ENCODE results near the gene RPLP2. TPM values are rescaled to one million over a fixed set of nuclear protein-coding genes. Genes with fewer than 3 reads are reported as not detected.

RPLP2 gene
- total and polyA plus RNA-seq, 2 of the 4 experiments (the other 2 are of a cell fraction): 59.9 to 1,897 TPM

DNA sequence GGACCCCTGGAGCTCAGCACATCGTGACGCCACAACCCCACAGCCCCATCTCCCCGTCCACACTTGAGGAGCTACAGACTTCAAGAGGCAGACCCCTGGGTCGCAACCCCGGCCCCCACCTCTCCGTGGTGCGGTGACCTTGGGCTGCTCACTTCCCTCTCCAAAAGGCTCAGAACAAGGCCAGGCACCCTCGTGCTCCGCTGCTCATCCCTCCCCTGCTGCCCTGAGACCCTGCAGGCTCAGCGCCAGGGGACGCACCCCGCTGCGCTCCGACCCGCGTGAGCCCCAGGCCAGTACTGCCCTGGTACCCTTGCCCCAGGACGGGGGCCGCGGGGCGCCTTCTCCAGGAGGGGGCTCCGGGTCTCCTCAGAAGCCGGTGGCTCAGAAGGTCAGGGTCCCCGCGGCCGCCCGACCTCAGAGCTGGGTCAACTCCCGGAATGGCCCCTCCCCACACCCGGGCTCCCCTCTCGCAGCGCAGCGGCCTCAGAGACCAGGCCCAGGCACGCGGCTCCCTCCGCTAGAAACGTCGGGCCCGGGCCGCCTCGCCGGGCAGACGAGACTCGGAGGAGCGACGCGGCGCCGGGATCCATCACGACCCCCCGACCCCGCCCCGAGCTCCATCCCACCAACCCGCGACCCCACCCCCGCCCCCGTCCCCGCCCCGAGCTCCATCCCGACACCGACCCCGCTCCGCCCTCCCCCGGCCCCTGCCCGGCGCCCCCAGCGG lies 33.0 kb upstream of the RPLP2 start:
- Histone ChIP-seq H2BK15ac (ENCODE audit: low read depth, low read length) (no peak overlapping the region; the same call in 2 of the 3 replicates), H3K18ac (ENCODE audit: low read depth, low read length) (no peak overlapping the region; the same call in 1 of the 2 replicates), H4K91ac (ENCODE audit: insufficient read depth, low read depth, low read length) (peak overlapping the region; percentile 91), H4K5ac (ENCODE audit: low read depth, low read length) (peak overlapping the region; percentile 30; the same call in 1 of the 2 replicates), H3K79me1 (ENCODE audit: low read depth in 1 of 2, low read length in 2 of 2) (peaks cover 12 to 71% of the 10 kb centered on the region in 2 experiments), H4K20me1 (ENCODE audit: insufficient read depth, low read length) (peaks cover 51% of the 10 kb centered on the region), H3K4me3 (ENCODE audit: insufficient read depth, low read depth, low read length) (peak overlapping the region; percentile 99), H2AK9ac (replicated peaks; ENCODE audit: low read depth, low read length, poor library complexity) (peak overlapping the region; percentile 100), H3K23ac (ENCODE audit: low read depth, low read length) (peak overlapping the region; percentile 93), H3K9me3 (ENCODE audit: control insufficient read depth, insufficient read depth, low read length) (no peaks in the 10 kb centered on the region), H3K27me3 (ENCODE audit: control insufficient read depth, insufficient read depth, low read length) (no peaks in the 10 kb centered on the region), H3K14ac (replicated peaks; ENCODE audit: low read depth, low read length) (peak overlapping the region; percentile 77), H3K4me2 (ENCODE audit: low read depth, low read length) (peak overlapping the region; percentile 93), H2AFZ (replicated peaks; ENCODE audit: low read length, poor library complexity) (peak overlapping the region; percentile 90), H3K36me3 (ENCODE audit: control insufficient read depth, insufficient read depth, low read length) (peaks cover 31% of the 10 kb centered on the region), H4K8ac (ENCODE audit: low read depth in 2 of 2, low read length in 2 of 2) (peak overlapping the region; percentile 56 to 91; a peak in 3 of 4 replicates), H2BK120ac (ENCODE audit: low read depth, low read length) (no peak overlapping the region), H2BK20ac (ENCODE audit: low read depth, low read length) (no peak overlapping the region), H3K27ac (ENCODE audit: insufficient read depth, low read length) (peak overlapping the region; percentile 96), H3K56ac (ENCODE audit: extremely low read depth, insufficient read depth, low read length) (peak overlapping the region; percentile 41), H3K4me1 (ENCODE audit: control insufficient read depth, insufficient read depth, low read length) (peaks cover 13% of the 10 kb centered on the region), H2AK5ac (ENCODE audit: low read depth, low read length) (peak overlapping the region; percentile 99), H3K9ac (ENCODE audit: low read depth, low read length) (peak overlapping the region; percentile 99), H3K9me1 (ENCODE audit: insufficient read depth, low read length) (peaks cover 11% of the 10 kb centered on the region; the same call in 1 of the 2 replicates), H2BK5ac (ENCODE audit: low read depth, low read length, poor library complexity, severe bottlenecking) (peak overlapping the region; percentile 88), H3K4ac (ENCODE audit: low read depth, low read length) (peak overlapping the region; percentile 91)
- dilution Hi-C loops (cut with HindIII; ENCODE audit: low sequenced_read_pairs, unreplicated experiment) (no loop called here), intact Hi-C loops (cut with micrococcal nuclease) (no loop called here), in situ Hi-C loops (cut with MboI; ENCODE audit: low sequenced_read_pairs) (no loop called here)
- WGBS, 2 experiments (ENCODE audit: extremely low coverage in 2 of 2, insufficient read length in 1 of 2): 7% methylated on average over 5 of the region's 65 CpGs; no CpG with 5 or more reads in 1 of the 2 experiments
- TF ChIP-seq MAZ (IDR thresholded peaks at IDR 0.05; ENCODE audit: borderline replicate concordance, low read depth, low read length): no peak
- no peak for TF ChIP-seq NFE2L2 (IDR thresholded peaks at IDR 0.05; ENCODE audit: low read depth, low read length)
- TF ChIP-seq CEBPB (IDR thresholded peaks at IDR 0.05; ENCODE audit: low read depth, low read length): no peak
- TF ChIP-seq, protein P1, sequence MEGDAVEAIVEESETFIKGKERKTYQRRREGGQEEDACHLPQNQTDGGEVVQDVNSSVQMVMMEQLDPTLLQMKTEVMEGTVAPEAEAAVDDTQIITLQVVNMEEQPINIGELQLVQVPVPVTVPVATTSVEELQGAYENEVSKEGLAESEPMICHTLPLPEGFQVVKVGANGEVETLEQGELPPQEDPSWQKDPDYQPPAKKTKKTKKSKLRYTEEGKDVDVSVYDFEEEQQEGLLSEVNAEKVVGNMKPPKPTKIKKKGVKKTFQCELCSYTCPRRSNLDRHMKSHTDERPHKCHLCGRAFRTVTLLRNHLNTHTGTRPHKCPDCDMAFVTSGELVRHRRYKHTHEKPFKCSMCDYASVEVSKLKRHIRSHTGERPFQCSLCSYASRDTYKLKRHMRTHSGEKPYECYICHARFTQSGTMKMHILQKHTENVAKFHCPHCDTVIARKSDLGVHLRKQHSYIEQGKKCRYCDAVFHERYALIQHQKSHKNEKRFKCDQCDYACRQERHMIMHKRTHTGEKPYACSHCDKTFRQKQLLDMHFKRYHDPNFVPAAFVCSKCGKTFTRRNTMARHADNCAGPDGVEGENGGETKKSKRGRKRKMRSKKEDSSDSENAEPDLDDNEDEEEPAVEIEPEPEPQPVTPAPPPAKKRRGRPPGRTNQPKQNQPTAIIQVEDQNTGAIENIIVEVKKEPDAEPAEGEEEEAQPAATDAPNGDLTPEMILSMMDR (conservative IDR thresholded peaks at IDR 0.05; ENCODE audit: low read depth, low read length): no peak
- no peak for TF ChIP-seq CHD1 (IDR thresholded peaks at IDR 0.05; ENCODE audit: low read depth, low read length)
- TF ChIP-seq, protein P2, sequence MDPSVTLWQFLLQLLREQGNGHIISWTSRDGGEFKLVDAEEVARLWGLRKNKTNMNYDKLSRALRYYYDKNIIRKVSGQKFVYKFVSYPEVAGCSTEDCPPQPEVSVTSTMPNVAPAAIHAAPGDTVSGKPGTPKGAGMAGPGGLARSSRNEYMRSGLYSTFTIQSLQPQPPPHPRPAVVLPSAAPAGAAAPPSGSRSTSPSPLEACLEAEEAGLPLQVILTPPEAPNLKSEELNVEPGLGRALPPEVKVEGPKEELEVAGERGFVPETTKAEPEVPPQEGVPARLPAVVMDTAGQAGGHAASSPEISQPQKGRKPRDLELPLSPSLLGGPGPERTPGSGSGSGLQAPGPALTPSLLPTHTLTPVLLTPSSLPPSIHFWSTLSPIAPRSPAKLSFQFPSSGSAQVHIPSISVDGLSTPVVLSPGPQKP (IDR thresholded peaks at IDR 0.05; ENCODE audit: borderline replicate concordance, low read depth, low read length): no peak
- no peak for TF ChIP-seq BHLHE40 (IDR thresholded peaks at IDR 0.05; ENCODE audit: low read depth, low read length)
- no peak for TF ChIP-seq SMC3 (IDR thresholded peaks at IDR 0.05; ENCODE audit: low read depth, low read length)
- TF ChIP-seq FOS (IDR thresholded peaks at IDR 0.05; ENCODE audit: low read depth, low read length): no peak
- no peak for TF ChIP-seq RAD21 (IDR thresholded peaks at IDR 0.05; ENCODE audit: low read length)
- TF ChIP-seq MXI1 (IDR thresholded peaks at IDR 0.05; ENCODE audit: borderline replicate concordance, low read depth, low read length): no peak
- TF ChIP-seq POLR2A (IDR thresholded peaks at IDR 0.05; ENCODE audit: low read depth, low read length): no peak
- TF ChIP-seq MAFK (IDR thresholded peaks at IDR 0.05; ENCODE audit: low read depth, low read length): no peak
- TF ChIP-seq, protein P3, sequence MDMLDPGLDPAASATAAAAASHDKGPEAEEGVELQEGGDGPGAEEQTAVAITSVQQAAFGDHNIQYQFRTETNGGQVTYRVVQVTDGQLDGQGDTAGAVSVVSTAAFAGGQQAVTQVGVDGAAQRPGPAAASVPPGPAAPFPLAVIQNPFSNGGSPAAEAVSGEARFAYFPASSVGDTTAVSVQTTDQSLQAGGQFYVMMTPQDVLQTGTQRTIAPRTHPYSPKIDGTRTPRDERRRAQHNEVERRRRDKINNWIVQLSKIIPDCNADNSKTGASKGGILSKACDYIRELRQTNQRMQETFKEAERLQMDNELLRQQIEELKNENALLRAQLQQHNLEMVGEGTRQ (IDR thresholded peaks at IDR 0.05; ENCODE audit: low read depth, low read length): no peak
- POLR2A ChIA-PET (ENCODE audit: unreplicated experiment): interaction anchor here (0.6 kb wide), 1 partner anchor 27 kb away, joined by 4 read pairs; no protein-coding TSS in a partner anchor
- ATAC-seq (ENCODE audit: low read depth) (peak; percentile 64), DNase-seq (no peak)
- BruUV-seq (replicated peaks): no TSS peak
- CTCF ChIA-PET: no interaction called here
